Keratinocyte (primary cell): ENCODE measurements around the gene MYO16.

Experiments
- CTCF ChIP-seq, 3 experiments: IDR thresholded peaks in 1 of 3; conservative IDR thresholded peaks in 1 of 3; optimal IDR thresholded peaks in 1 of 3; 2 replicates in 2 of 3; 3 replicates in 1 of 3; pipeline versions ENCODE3 to v1.5.1; 2011; ENCODE audit warnings: low read length in 3 of 3, mild to moderate bottlenecking in 3 of 3, moderate library complexity in 2 of 3, control low read depth in 1 of 3, inconsistent platforms in 1 of 3; ENCODE audit not compliant: insufficient read depth in 2 of 3; ENCODE audit errors: extremely low read depth in 1 of 3
- EZH2 ChIP-seq: IDR thresholded peaks from one replicate; pipeline ENCODE4 v1.6.1; 2012; ENCODE audit warnings: inconsistent platforms, mild to moderate bottlenecking, low read length, moderate library complexity

GRCh38 chr13:109198585-109198984 is 569.2 kb downstream of the MYO16 start:
- TF ChIP-seq CTCF (optimal IDR thresholded peaks at IDR 0.05 in 1 of 3, IDR thresholded peaks at IDR 0.05 in 1 of 3, conservative IDR thresholded peaks at IDR 0.05 in 1 of 3; ENCODE audit: extremely low read depth in 1 of 3, insufficient read depth in 2 of 3, low read length in 3 of 3) (no peak), EZH2 (no peak)
